HG03575 (cell line): Measurements from ENCODE around the gene DPH7.
"Not testable (repeated sequence)": the region's sequence is repeated elsewhere in the genome, so short reads cannot be mapped to it uniquely, and the experiment has no call there.

ENCODE experiments used
- ATAC-seq: cut with Tn5 transposase; IDR thresholded peaks from one replicate; pipeline ENCODE4 v1.9.1; 2021; ENCODE audit not compliant: unreplicated experiment, insufficient number of reproducible peaks, low FRiP score; ENCODE audit errors: extremely low read depth

DPH7 gene

GRCh38 chr9:137530331-137530730, 48.4 kb downstream of the DPH7 start:
- no peak for ATAC-seq

GRCh38 chr9:137524981-137525317, 53.8 kb downstream of the DPH7 start:
- no peak for ATAC-seq

- no peak for ATAC-seq
Observed at GRCh38 chr9:137524161-137524980, 54.4 kb downstream of the DPH7 start.

- no peak for ATAC-seq
Observed at GRCh38 chr9:137522746-137523455, 55.8 kb downstream of the DPH7 start.

- no peak for ATAC-seq
Observed at GRCh38 chr9:137521405-137521985, 57.2 kb downstream of the DPH7 start.

GRCh38 chr9:137520614-137521404, 57.9 kb downstream of the DPH7 start:
- ATAC-seq, result no peak

GRCh38 chr9:137519553-137519952, 59.2 kb downstream of the DPH7 start:
- no peak for ATAC-seq

GRCh38 chr9:137518661-137519459, 59.9 kb downstream of the DPH7 start:
- ATAC-seq, result not testable (repeated sequence)

GRCh38 chr9:137516144-137516917, 62.4 kb downstream of the DPH7 start:
- no peak for ATAC-seq

GRCh38 chr9:137515338-137515724, 63.4 kb downstream of the DPH7 start:
- no peak for ATAC-seq

GRCh38 chr9:137514691-137515337, 63.9 kb downstream of the DPH7 start:
- no peak for ATAC-seq

GRCh38 chr9:137513801-137514570, 64.7 kb downstream of the DPH7 start:
- not testable (repeated sequence) for ATAC-seq

- ATAC-seq, result not testable (repeated sequence)
Observed at GRCh38 chr9:137513136-137513535, 65.6 kb downstream of the DPH7 start.

GRCh38 chr9:137511758-137512463, 66.8 kb downstream of the DPH7 start:
- ATAC-seq, result no peak

- ATAC-seq, result not testable (repeated sequence)
Observed at GRCh38 chr9:137511126-137511525, 67.6 kb downstream of the DPH7 start.

GRCh38 chr9:137509198-137509597, 69.5 kb downstream of the DPH7 start:
- no peak for ATAC-seq
